HT1080 (cell line): ENCODE results near the gene ARMC9. TPM values are rescaled to one million over a fixed set of nuclear protein-coding genes. Genes with fewer than 3 reads are reported as not detected.

Experiments
- DNase-seq: peaks from one replicate; pipeline ENCODE4 v3.0.0-alpha.2; 2015; ENCODE audit warnings: low read depth
- total RNA-seq: library from RNA; depleted of rRNA; stranded (reverse); fragments of >200 nt; shearing (Covaris generic); gene quantifications from 2 replicates; pipeline ENCODE4 v1.2.3, GENCODE V29; 2014

The ARMC9 gene
- total RNA-seq, 1 experiment from 2014 or later = 13.0 TPM

- peak; percentile 80 for DNase-seq
Measured at GRCh38 chr2:231200805-231201474, 2.5 kb downstream of the ARMC9 start.

- no peak for DNase-seq
Measured at GRCh38 chr2:231201475-231201814, 3.0 kb downstream of the ARMC9 start.

GRCh38 chr2:231203087-231203486 lies 4.7 kb downstream of the ARMC9 start:
- no peak for DNase-seq

GRCh38 chr2:231204146-231204545 lies 5.7 kb downstream of the ARMC9 start:
- DNase-seq = no peak

GRCh38 chr2:231204581-231204980 lies 6.2 kb downstream of the ARMC9 start:
- DNase-seq = no peak

- DNase-seq = no peak
Measured at GRCh38 chr2:231207734-231208133, 9.3 kb downstream of the ARMC9 start.

- DNase-seq = no peak
Measured at GRCh38 chr2:231210782-231211181, 12.4 kb downstream of the ARMC9 start.

GRCh38 chr2:231211486-231211885 lies 13.1 kb downstream of the ARMC9 start:
- DNase-seq = no peak

GRCh38 chr2:231212329-231212845 lies 14.0 kb downstream of the ARMC9 start:
- DNase-seq = peak; percentile 58

- DNase-seq = no peak
Measured at GRCh38 chr2:231213931-231214642, 15.7 kb downstream of the ARMC9 start.

- DNase-seq = no peak
Measured at GRCh38 chr2:231218366-231218765, 19.9 kb downstream of the ARMC9 start.

GRCh38 chr2:231219289-231219688 lies 20.9 kb downstream of the ARMC9 start:
- no peak for DNase-seq

GRCh38 chr2:231221761-231222160 lies 23.3 kb downstream of the ARMC9 start:
- no peak for DNase-seq

GRCh38 chr2:231222318-231223000 lies 24.0 kb downstream of the ARMC9 start:
- DNase-seq = no peak

- no peak for DNase-seq
Measured at GRCh38 chr2:231223001-231223375, 24.6 kb downstream of the ARMC9 start.

- no peak for DNase-seq
Measured at GRCh38 chr2:231223458-231223976, 25.1 kb downstream of the ARMC9 start.

GRCh38 chr2:231227310-231228162 lies 29.1 kb downstream of the ARMC9 start:
- DNase-seq = peak; percentile 76

- DNase-seq = no peak
Measured at GRCh38 chr2:231228223-231228622, 29.8 kb downstream of the ARMC9 start.

- DNase-seq = no peak
Measured at GRCh38 chr2:231228974-231229529, 30.6 kb downstream of the ARMC9 start.

GRCh38 chr2:231235217-231235616 lies 36.8 kb downstream of the ARMC9 start:
- DNase-seq = no peak

GRCh38 chr2:231238689-231239088 lies 40.3 kb downstream of the ARMC9 start:
- no peak for DNase-seq
